K562 (cell line): ENCODE data around the gene ALG8.

Source experiments
- BCLAF1 ChIP-seq, 2 experiments: fragments of 450-650 bp in 1 of 2; IDR thresholded peaks; 2 replicates each; pipeline ENCODE4 v1.6.1; 2011 to 2017; ENCODE audit warnings: low read depth in 2 of 2, antibody characterized with exemption in 1 of 2, borderline replicate concordance in 1 of 2, low read length in 1 of 2, mild to moderate bottlenecking in 1 of 2, mixed read lengths in 1 of 2; ENCODE audit not compliant: control insufficient read depth in 1 of 2
- ELK1 ChIP-seq: sonication (generic); formaldehyde crosslinking; IDR thresholded peaks from 2 replicates; pipeline ENCODE4 v1.8.1; 2022; ENCODE audit warnings: missing genetic modification reagents
- FIP1L1 ChIP-seq: fragments of 200-400 bp; formaldehyde crosslinking; IDR thresholded peaks from 2 replicates; pipeline ENCODE4 v1.6.1; 2018; ENCODE audit warnings: mild to moderate bottlenecking, low read depth, low read length; ENCODE audit not compliant: poor library complexity, severe bottlenecking
- GABPA ChIP-seq: fragments of 200-800 bp; sonication (Bioruptor generic); conservative IDR thresholded peaks from 2 replicates; pipeline ENCODE4 v1.6.1; 2016; ENCODE audit warnings: low read depth, missing genetic modification characterization, missing compliant biosample characterization
- HCFC1 ChIP-seq: IDR thresholded peaks from 2 replicates; pipeline ENCODE4 v1.6.1; 2012; ENCODE audit warnings: low read depth, low read length, improper control_type of control experiment
- JUN ChIP-seq, 2 experiments: sonication (generic) in 1 of 2; formaldehyde crosslinking in 1 of 2; IDR thresholded peaks; 2 replicates each; pipeline versions ENCODE4 v1.6.1 to v1.8.0; 2012 to 2022; ENCODE audit warnings: borderline replicate concordance in 2 of 2, mild to moderate bottlenecking in 2 of 2, improper control_type of control experiment in 1 of 2, low read depth in 1 of 2, low read length in 1 of 2, missing genetic modification reagents in 1 of 2
- ZNF24 ChIP-seq: fragments of 450-650 bp; IDR thresholded peaks from 2 replicates; pipeline ENCODE4 v1.6.1; 2016

- TF ChIP-seq HCFC1 (no peak), FIP1L1 (no peak), ZNF24 (no peak), ELK1 (CRISPR knock-in tag) (no peak), JUN (IDR thresholded peaks at IDR 0.05; ENCODE audit: borderline replicate concordance, low read depth, low read length) (no peak), JUN (CRISPR knock-in tag; IDR thresholded peaks at IDR 0.05; ENCODE audit: borderline replicate concordance) (no peak), BCLAF1 (IDR thresholded peaks at IDR 0.05; ENCODE audit: borderline replicate concordance in 1 of 2, control insufficient read depth in 1 of 2, low read depth in 2 of 2, low read length in 1 of 2) (no peak), GABPA (tag) (no peak)
These were observed 48.2 kb upstream of the ALG8 start for GRCh38 chr11:78187366-78188285.
